Panc1 (cell line): ENCODE measurements around the gene FOXK1.

Experiments
- POLR2AphosphoS5 ChIP-seq: IDR thresholded peaks from 2 replicates; pipeline ENCODE4 v1.6.1; 2012; ENCODE audit warnings: mild to moderate bottlenecking, low read depth, low read length, moderate library complexity
- SIN3A ChIP-seq: IDR thresholded peaks from 2 replicates; pipeline ENCODE4 v1.6.1; 2012; ENCODE audit warnings: low read depth, mild to moderate bottlenecking, low read length, moderate library complexity, borderline replicate concordance; ENCODE audit not compliant: insufficient read depth
- TF ChIP-seq, protein P1 (sequence below): fragments of 450-650 bp; IDR thresholded peaks from 2 replicates; pipeline ENCODE4 v1.5.1; 2017; ENCODE audit warnings: mild to moderate bottlenecking
- TF ChIP-seq, protein P2 (sequence below), 2 experiments: IDR thresholded peaks; 2 replicates each; pipeline ENCODE4 v1.6.1; 2011 to 2012; ENCODE audit warnings: low read depth in 2 of 2, control low read depth in 1 of 2, low read length in 1 of 2, mild to moderate bottlenecking in 1 of 2, moderate library complexity in 1 of 2; ENCODE audit not compliant: insufficient read depth in 1 of 2

DNA sequence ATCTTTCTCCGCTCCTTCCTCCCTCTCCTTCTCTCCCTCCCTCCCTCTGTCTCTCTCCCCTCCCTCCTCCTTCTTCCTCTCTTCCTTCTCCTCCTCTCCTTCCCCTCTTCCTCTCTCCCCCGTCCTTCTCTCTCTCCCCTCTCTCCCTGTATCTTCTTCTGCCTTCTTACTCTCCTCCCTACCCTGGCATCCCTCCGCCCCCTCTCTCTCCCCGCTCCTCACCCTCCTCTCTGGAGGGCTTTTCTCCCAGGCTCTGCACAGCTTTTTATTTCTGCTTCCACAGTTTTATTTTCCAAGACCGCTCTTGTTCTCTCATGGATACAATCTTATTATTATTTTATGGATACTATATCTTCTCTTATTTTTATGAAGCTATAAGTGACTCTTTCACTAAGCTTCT is 125.9 kb downstream of the FOXK1 start:
- TF ChIP-seq, protein P1, sequence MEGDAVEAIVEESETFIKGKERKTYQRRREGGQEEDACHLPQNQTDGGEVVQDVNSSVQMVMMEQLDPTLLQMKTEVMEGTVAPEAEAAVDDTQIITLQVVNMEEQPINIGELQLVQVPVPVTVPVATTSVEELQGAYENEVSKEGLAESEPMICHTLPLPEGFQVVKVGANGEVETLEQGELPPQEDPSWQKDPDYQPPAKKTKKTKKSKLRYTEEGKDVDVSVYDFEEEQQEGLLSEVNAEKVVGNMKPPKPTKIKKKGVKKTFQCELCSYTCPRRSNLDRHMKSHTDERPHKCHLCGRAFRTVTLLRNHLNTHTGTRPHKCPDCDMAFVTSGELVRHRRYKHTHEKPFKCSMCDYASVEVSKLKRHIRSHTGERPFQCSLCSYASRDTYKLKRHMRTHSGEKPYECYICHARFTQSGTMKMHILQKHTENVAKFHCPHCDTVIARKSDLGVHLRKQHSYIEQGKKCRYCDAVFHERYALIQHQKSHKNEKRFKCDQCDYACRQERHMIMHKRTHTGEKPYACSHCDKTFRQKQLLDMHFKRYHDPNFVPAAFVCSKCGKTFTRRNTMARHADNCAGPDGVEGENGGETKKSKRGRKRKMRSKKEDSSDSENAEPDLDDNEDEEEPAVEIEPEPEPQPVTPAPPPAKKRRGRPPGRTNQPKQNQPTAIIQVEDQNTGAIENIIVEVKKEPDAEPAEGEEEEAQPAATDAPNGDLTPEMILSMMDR, result no peak
- TF ChIP-seq POLR2AphosphoS5 (no peak), SIN3A (no peak)
- TF ChIP-seq, protein P2, sequence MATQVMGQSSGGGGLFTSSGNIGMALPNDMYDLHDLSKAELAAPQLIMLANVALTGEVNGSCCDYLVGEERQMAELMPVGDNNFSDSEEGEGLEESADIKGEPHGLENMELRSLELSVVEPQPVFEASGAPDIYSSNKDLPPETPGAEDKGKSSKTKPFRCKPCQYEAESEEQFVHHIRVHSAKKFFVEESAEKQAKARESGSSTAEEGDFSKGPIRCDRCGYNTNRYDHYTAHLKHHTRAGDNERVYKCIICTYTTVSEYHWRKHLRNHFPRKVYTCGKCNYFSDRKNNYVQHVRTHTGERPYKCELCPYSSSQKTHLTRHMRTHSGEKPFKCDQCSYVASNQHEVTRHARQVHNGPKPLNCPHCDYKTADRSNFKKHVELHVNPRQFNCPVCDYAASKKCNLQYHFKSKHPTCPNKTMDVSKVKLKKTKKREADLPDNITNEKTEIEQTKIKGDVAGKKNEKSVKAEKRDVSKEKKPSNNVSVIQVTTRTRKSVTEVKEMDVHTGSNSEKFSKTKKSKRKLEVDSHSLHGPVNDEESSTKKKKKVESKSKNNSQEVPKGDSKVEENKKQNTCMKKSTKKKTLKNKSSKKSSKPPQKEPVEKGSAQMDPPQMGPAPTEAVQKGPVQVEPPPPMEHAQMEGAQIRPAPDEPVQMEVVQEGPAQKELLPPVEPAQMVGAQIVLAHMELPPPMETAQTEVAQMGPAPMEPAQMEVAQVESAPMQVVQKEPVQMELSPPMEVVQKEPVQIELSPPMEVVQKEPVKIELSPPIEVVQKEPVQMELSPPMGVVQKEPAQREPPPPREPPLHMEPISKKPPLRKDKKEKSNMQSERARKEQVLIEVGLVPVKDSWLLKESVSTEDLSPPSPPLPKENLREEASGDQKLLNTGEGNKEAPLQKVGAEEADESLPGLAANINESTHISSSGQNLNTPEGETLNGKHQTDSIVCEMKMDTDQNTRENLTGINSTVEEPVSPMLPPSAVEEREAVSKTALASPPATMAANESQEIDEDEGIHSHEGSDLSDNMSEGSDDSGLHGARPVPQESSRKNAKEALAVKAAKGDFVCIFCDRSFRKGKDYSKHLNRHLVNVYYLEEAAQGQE (IDR thresholded peaks at IDR 0.05; ENCODE audit: insufficient read depth in 1 of 2, low read depth in 2 of 2, low read length in 1 of 2), result no peak
